ENCODE measurements around the gene PRAMEF12.

Gene PRAMEF12

GRCh38 chr1:12757836-12758235, 15.7 kb upstream of the PRAMEF12 start:
- no peak for DNase-seq (ENCODE audit: low read depth)
- no peak overlapping the region for H3K4me3 ChIP-seq (ENCODE audit: low read length)
- TF ChIP-seq CTCF (IDR thresholded peaks at IDR 0.05; ENCODE audit: insufficient read depth, low read depth, low read length, missing control alignments): no peak

- no peak for TF ChIP-seq CTCF (IDR thresholded peaks at IDR 0.05; ENCODE audit: insufficient read depth, low read depth, low read length, missing control alignments)
- DNase-seq (ENCODE audit: low read depth): no peak
- no peak overlapping the region for H3K4me3 ChIP-seq (ENCODE audit: low read length)
Measured at GRCh38 chr1:12760256-12760795, 13.2 kb upstream of the PRAMEF12 start.

GRCh38 chr1:12761781-12762180, 11.8 kb upstream of the PRAMEF12 start:
- TF ChIP-seq CTCF (IDR thresholded peaks at IDR 0.05; ENCODE audit: insufficient read depth, low read depth, low read length, missing control alignments): no peak
- H3K4me3 ChIP-seq (ENCODE audit: low read length): no peak overlapping the region

GRCh38 chr1:12762766-12763165, 10.8 kb upstream of the PRAMEF12 start:
- no peak for TF ChIP-seq CTCF (IDR thresholded peaks at IDR 0.05; ENCODE audit: insufficient read depth, low read depth, low read length, missing control alignments)
- H3K4me3 ChIP-seq (ENCODE audit: low read length): no peak overlapping the region
- no peak for DNase-seq (ENCODE audit: low read depth)

More at GRCh38 chr1:12761781-12762180, 11.8 kb upstream of the PRAMEF12 start:
- no peak for DNase-seq (ENCODE audit: low read depth)

- no peak for DNase-seq (ENCODE audit: low read depth)
- H3K4me3 ChIP-seq (ENCODE audit: low read length): no peak overlapping the region
- no peak for TF ChIP-seq CTCF (IDR thresholded peaks at IDR 0.05; ENCODE audit: insufficient read depth, low read depth, low read length, missing control alignments)
Measured at GRCh38 chr1:12763479-12763878, 10.1 kb upstream of the PRAMEF12 start.

- no peak overlapping the region for H3K4me3 ChIP-seq (ENCODE audit: low read length)
- DNase-seq (ENCODE audit: low read depth): no peak
- TF ChIP-seq CTCF (IDR thresholded peaks at IDR 0.05; ENCODE audit: insufficient read depth, low read depth, low read length, missing control alignments): no peak
Measured at GRCh38 chr1:12764016-12764415, 9.5 kb upstream of the PRAMEF12 start.

- DNase-seq (ENCODE audit: low read depth): no peak
- no peak overlapping the region for H3K4me3 ChIP-seq (ENCODE audit: low read length)
- TF ChIP-seq CTCF (IDR thresholded peaks at IDR 0.05; ENCODE audit: insufficient read depth, low read depth, low read length, missing control alignments): no peak
Measured at GRCh38 chr1:12769031-12769430, 4.5 kb upstream of the PRAMEF12 start.
